ENCODE measurements around the gene CYP2W1.

CYP2W1 gene

DNA sequence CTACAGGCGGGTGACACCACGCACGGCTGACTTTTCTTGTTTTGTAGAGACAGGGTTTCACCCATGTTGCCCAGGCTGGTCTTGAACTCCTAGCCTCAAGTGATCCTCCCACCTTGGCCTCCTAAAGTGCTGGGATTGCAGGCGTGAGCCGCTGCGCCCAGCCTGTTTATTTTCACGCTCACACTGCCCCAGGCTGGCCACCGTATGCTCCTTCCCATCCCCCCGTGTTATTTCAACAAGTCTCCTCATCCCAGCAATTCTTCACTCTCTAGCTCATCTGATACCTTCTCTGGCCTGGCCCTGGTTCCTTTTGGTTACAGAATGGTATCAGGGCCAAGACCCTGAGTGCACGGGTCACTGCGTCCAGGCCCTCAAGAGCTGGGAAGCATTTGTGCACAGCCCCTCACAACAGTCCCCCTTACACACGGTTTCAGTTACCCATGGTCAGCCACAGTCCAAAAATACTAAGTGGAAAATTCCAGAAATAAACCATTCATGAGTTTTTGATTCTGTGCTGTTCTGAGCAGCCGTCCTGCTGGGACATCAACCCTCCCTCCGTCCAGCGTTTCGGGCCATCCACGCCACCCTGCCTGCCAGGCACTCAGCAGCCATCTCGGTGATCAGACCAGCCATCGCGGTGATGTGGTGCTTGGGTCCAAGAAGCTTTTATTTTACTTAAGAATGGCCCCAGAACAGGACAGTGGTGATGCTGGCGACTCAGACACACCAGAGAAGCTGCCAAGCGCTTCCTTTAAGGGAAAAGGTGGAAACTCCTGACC, 16.5 kb upstream of the CYP2W1 start:
- DNase-seq (ENCODE audit: low read depth, low spot score) = no peak

- no peak for DNase-seq (ENCODE audit: low read depth, low spot score)
Measured at GRCh38 chr7:967361-968082, 15.5 kb upstream of the CYP2W1 start.

- DNase-seq (ENCODE audit: low read depth, low spot score) = no peak
Measured at GRCh38 chr7:968205-969105, 14.5 kb upstream of the CYP2W1 start.

GRCh38 chr7:969403-969802, 13.6 kb upstream of the CYP2W1 start:
- no peak for DNase-seq (ENCODE audit: low read depth, low spot score)

DNA sequence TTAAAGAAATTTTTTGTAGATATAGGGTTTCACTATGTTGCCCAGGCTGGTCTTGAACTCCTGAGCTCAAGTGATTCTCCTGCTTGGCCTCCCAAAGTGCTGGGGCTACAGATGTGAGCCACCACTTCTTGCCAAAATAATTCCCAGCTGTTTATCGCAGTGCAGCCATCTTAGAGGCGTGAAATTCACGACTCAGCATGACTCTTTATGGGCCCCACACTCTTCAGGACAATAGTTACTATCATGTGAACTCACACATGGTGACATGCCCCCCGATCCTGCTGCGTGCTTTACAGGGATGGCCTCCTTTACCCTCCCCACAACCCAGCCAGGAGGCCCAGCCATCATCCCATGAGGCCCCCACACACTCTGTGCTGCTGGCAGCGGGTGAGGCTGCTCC, 12.2 kb upstream of the CYP2W1 start:
- no peak for DNase-seq (ENCODE audit: low read depth, low spot score)

GRCh38 chr7:972110-972509, 10.9 kb upstream of the CYP2W1 start:
- no peak for DNase-seq (ENCODE audit: low read depth, low spot score)

- DNase-seq (ENCODE audit: low read depth, low spot score) = no peak
Measured at GRCh38 chr7:972676-973309, 10.2 kb upstream of the CYP2W1 start.

DNA sequence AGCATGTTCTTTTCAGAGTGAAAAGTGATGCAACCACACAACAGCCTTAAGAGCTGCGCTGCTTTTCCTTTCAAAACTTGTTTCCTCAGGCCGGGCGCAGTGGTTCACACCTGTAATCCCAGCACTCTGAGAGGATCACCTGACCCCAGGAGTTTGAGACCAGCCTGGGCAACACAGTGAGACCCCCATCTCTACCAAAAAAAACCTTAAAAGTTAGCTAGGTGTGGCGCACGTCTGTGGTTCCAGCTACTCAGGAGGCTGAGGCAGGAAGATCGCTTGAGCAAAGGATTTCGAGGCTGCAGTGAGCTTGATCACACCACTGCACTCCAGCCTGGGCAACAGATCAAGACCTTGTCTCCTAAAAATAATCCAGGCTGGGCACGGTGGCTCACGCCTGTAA, 9.7 kb upstream of the CYP2W1 start:
- DNase-seq (ENCODE audit: low read depth, low spot score) = no peak

GRCh38 chr7:974172-974571, 8.8 kb upstream of the CYP2W1 start:
- DNase-seq (ENCODE audit: low read depth, low spot score) = no peak

- peak; percentile 81 for DNase-seq (ENCODE audit: low read depth, low spot score)
Measured at GRCh38 chr7:974820-975681, 7.9 kb upstream of the CYP2W1 start, which contains the start of gene COX19. Gene COX19 (minus strand): TSS chr7:975549. CDS start chr7:975509, 40 bp downstream.

- no peak for DNase-seq (ENCODE audit: low read depth, low spot score)
Measured at GRCh38 chr7:975702-976473, 7.1 kb upstream of the CYP2W1 start.

DNA sequence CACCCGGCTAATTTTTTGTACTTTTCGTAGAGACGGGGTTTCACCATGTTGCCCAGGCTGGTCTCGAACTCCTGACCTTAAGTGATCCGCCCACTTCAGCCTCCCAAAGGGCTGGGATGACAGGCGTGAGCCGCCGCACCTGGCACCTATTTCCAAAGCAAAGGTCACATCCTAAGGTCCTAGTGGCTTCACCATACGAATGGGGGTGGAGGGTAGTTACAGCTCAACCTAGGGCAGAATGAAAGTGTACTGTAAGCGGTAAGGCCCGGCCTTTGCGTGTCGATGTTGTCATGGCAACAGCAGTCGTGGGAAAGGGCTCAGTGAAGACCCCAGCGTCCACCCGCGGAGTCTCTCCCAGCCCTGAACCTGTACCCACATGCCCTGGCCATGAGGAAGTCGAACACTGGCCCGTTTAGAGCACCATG, 6.1 kb upstream of the CYP2W1 start:
- no peak for DNase-seq (ENCODE audit: low read depth, low spot score)

- DNase-seq (ENCODE audit: low read depth, low spot score) = no peak
Measured at GRCh38 chr7:977326-978048, 5.5 kb upstream of the CYP2W1 start.

GRCh38 chr7:978049-978346, 5.0 kb upstream of the CYP2W1 start:
- no peak for DNase-seq (ENCODE audit: low read depth, low spot score)

DNA sequence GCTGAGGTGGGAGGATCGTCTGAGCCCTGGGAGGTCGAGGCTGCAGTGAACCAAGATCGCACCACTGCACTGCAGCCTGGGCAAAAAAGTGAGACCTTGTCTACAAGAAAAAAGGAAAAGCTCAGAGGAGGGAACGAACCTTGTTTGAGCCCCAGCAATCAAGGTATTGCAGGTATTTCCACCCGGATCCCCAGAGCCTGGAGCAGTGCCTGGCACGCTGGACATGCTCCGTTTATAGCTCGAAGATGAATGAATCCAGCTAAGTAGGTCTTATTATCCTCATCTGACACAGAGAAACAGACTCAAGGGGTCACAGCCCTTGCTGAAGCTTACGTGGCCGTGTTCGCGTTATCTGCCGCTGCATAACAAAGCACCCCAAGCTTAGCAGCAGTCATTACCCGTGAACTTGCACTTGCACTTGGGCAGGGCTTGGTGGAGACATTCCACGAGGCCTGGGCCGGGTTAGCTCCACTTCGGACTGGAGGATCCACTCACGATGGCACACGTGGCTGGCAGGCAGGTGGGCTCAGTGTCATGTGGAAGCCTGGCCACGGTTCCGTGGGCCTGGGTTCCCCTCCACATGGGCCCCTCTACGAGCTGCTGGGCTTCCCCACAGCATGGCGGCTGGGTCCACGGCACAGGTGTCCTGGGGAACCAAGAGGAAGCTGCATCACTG, 4.4 kb upstream of the CYP2W1 start:
- no peak for DNase-seq (ENCODE audit: low read depth, low spot score)

DNA sequence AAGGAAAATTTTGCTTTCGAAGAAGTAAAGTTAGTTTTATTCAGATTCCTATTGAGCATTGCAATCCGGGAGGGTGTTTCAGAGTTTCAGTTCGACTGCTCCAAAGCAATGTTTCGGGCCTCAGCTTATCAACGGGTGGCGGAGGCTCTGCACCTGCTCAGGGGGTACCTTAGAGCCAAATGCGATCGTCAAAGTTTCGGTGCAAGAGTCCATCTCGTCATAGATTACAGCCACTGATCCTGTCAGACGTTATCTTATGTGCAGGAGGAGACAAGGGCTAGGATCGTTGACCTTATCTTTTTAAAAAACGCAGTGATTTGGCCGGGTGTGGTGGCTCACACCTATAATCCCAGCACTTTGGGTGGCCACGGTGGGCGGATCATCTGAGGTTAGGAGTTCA, 3.8 kb upstream of the CYP2W1 start:
- no peak for DNase-seq (ENCODE audit: low read depth, low spot score)

DNA sequence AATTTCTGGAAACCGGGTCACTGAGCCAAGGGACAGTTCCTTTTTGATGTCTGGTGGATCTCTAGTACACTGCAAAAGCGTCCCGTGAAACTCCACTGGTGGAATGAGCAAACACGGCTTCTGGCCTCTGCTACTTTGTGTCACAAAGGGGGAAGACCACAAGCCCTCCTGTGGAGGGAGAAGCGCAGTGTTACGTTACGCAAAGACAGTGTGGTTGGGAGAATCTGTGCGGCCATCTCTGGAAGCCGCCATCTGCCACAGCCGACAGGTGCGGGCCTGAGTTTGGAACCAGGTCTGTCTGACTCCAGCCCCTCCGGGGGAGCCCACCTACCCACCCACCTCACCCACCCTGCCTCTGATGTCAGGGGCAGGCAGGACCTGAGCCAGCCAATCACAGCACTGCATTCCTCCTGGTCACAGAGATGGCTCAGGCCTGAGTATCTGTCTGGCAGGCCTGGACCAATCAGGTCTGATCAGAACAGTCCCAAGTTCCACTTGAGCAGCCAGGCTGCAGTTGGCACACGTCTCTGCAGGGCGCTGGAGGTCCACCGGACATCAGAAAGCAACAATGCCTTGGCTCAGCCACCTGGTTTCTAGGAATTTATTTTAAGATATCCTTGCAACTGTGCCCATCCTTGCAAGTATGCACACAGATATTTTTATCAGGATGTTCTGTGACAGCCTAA, 3.0 kb upstream of the CYP2W1 start:
- DNase-seq (ENCODE audit: low read depth, low spot score) = no peak

DNA sequence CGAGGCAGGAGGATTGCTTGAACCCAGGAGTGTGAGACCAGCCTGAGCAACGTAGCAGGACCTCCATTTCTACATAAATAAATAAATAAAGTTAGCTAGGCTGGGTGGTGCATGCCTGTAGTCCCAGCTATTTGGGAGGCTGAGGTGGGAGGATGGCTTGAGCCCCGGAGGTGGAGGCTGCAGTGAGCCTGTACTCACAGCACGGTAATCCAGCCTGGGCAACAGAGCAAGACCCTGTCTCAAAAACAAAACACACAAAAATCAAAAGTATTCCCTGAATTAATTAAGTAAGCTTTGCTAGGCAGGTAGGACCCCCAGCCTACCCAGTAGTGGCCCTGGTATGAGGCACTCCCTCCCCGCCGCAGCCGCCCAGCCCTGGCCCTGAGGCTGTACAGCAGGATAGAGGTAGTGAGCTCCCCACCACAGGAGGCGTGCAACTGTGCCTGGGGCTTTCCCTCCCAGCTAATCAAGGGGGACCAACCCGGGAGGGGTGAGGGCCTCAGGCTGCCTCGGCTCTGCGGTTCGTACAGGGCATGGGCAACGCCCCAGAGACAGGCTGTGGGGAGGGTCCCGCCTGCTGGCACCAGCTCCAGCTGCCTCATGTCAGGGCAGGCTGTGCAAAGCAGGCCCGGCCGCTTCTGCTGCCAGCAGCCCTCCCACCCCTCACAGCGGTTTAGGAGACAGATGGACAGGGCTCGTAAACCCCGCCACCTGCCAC, 1.0 kb upstream of the CYP2W1 start:
- no peak for DNase-seq (ENCODE audit: low read depth, low spot score)
